Bone marrow (tissue), 2 donors: ENCODE measurements around the gene ITPKB.
"Not testable (repeated sequence)": the region's sequence is repeated elsewhere in the genome, so short reads cannot be mapped to it uniquely, and the experiment has no call there.

Source experiments
- DNase-seq, 2 donors: peaks; one replicate each; lab custom pipeline; 2025; lab: John Stamatoyannopoulos, UW

The ITPKB gene

DNA sequence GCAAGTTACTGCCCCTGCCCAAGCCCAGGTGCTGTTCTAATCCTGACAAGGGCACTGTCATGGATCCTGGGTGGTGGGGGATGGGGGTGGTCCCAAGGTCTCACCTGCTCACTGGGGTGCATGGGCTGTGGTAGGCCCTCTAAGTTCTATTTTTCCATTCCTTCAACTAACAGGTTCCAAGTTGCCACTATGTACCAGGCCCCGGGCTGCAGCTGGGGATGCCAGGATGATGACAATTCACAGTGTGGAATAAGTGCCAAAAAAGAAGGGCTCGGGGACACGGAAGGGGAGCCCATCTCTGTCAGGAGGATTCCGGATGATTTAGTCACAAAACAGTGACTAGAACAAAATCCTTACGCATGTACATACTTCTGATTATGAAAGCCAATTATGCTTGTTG lies 114.6 kb downstream of the ITPKB start:
- DNase-seq: no peak

GRCh38 chr1:226622012-226622411 lies 117.1 kb downstream of the ITPKB start:
- DNase-seq: no peak

- no peak for DNase-seq
Measured at GRCh38 chr1:226619031-226619430, 120.1 kb downstream of the ITPKB start.

DNA sequence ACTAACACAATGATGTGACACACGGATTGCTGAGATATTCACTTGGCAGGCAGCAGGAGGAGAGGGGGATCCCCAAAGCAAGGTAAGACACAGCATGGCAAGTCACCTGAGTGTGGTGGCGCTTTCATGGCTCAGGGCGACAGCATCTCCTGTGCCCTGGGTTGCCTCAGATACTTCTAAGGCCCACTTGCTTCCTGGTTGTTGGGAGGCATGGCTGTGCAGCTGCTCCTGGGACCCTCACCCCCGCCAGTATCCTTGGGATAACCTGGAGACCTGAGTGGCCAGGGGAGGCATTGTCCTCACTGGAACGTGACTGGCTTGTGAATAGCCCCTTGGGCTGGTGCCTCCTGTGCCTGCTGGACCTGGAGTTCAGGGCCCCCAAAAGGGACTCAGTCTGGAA lies 120.7 kb downstream of the ITPKB start:
- no peak for DNase-seq

- not testable (repeated sequence) for DNase-seq
Measured at GRCh38 chr1:226617719-226618118, 121.4 kb downstream of the ITPKB start.

DNA sequence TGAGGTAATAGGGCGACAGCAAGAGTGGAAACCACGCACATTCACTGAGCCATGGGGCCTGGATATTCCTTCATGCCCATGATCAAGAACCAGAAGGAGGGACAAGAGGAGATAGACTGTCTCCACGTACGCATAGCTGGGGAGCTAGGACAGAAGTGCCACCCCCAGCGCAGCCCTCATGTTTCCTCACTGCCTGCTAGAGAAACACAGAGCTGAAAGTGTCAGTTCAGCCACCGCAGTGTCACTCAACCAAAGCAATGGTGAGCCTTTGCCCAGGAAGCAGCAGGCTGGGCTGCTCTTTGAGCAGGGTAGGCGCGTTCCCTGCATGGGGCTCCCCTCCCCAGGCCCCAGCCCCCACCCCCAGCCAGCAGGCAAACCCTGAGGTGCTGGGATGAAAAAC lies 122.0 kb downstream of the ITPKB start:
- no peak for DNase-seq

GRCh38 chr1:226616636-226617035 lies 122.4 kb downstream of the ITPKB start:
- no peak for DNase-seq

GRCh38 chr1:226615876-226616275 lies 123.2 kb downstream of the ITPKB start:
- no peak for DNase-seq

DNA sequence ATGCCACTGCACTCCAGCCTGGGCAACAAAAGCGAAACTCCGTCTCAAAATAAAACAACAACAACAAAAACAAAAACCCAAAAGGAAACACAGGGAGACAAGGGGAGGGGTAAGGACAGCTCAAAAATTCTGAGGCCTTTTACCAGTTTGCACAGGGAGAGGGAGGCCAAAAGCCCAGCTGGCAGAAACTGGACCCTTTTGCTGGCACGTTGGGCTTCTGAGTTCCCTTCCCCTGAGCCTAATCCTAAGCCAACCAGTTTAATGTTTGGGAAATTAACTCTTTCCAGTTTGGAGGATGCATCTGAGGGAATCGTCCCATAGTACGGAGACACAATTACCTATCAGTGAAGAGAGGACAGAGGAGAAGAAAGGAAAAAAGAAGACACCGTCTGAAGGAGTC lies 127.1 kb downstream of the ITPKB start:
- not testable (repeated sequence) for DNase-seq

GRCh38 chr1:226611301-226611700 lies 127.8 kb downstream of the ITPKB start:
- no peak for DNase-seq

DNA sequence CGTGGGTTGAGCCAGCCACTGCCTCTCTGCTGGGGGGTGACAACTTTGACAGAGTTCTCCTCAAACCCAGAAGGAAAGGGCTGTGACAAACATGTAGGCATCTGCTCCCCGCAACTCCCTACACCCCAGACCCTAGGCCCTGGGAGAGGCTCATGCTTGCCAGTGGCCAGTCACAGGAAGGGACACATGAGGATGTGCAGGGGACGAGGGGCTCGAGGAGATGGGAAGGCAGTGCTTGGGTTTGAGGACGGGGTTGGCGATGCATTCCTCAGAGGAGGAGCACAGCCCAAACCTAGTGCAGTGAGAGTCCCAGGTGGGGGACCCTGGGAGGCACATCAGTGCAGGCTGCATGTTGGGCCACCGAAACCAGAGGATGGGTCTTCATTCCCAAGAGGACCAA lies 128.4 kb downstream of the ITPKB start:
- DNase-seq: no peak

- DNase-seq: no peak
Measured at GRCh38 chr1:226609836-226610455, 129.1 kb downstream of the ITPKB start.

DNA sequence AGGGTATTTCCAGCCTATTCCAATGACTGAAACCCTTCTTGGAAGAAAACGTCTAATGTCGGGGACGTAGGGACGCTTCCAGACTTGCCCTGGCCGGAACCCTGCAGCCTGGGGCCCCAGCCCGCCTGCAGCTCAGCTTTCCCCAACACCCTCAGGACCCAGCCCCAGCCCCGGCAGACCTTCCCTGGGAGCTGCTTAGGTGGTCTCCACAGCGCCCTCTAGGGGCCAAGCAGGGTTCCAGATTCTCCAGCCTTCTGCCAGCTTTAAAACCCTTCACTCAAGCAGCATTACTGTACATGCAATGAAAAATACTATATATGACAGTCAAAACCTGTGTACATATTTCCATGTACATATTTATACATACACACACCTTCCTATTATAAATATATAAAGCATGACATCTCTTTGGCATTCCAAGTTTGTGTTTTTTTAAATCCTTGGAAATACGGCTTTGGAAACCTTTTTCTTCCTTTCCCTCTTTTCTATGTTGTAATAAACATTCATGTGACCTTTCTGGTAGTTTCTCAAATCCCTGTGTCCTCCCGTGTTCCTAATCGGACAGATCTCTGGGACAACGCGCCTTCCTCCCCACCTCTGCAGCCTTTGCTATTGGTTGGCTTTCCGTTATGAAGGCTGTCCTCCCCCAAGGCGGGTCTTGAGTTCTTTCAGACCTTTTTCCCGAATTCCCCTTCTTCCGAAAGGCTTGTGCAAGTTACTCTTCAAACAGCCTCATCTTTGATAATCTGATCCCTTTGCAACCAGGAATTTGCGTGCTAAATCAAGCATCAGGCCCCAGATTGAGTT lies 130.2 kb downstream of the ITPKB start:
- peak in 1 of 2 donors; percentile 44 for DNase-seq

DNA sequence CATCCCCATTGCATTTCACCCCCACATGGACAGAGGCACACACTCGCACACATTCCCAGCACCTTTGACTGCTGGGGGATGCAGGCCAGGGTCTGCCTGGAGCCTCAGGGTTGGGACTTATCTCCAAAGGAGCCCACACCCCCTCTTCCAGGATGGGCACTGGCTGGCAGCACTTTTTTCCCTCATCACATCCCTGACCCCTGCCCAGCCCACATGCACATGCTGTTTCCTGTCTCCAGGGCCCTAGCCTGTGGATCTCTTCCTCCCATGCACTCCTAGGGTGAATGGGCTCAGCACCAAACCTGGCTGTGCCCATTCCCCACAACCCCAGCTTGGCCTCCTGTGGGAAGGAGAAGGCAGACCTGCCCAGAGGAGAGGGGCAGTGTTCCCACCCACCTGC lies 131.3 kb downstream of the ITPKB start:
- no peak for DNase-seq

GRCh38 chr1:226607268-226607660 lies 131.8 kb downstream of the ITPKB start:
- DNase-seq: no peak

- no peak for DNase-seq
Measured at GRCh38 chr1:226606311-226607267, 132.5 kb downstream of the ITPKB start.

GRCh38 chr1:226605318-226605950 lies 133.6 kb downstream of the ITPKB start:
- DNase-seq: no peak

- no peak for DNase-seq
Measured at GRCh38 chr1:226604560-226605317, 134.3 kb downstream of the ITPKB start.

DNA sequence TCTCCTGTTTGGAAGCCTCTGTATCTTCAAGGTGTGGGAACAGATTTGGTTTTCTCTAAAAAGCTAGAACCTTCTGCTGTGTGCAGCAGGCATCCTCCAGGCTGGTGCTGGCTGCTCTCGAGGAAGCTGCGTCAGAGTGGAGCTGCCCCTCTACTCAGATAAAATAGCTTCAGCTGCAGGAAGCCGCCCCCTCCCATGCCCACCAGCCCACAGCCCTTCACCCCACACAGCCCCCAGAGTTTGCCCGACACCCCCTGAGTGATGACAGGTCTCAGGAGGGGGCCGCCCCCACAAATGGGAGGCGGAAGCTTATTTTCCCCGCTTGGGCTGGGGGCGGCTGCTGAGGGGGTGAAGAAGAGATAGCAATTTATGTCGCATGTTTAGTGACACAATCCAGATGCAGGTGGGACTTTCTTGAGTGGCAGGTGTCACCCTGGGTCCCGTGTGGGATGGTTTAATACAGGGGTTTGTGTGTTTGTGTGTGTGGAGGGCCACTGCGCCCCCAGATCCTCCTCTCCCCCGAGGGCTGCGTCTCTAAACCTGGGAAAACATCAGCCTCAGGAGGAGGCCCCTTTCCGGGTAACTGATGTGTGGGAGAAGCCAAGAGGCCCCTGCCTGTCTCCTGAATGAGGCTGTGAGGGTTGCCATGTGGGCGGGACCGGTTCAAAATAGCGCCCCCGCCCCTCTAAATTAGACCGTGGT lies 135.1 kb downstream of the ITPKB start:
- no peak for DNase-seq

GRCh38 chr1:226603022-226603857 lies 135.8 kb downstream of the ITPKB start:
- DNase-seq: no peak
